H9 (cell line): Measurements from ENCODE around the gene ABCD3. TPM values are rescaled to one million over a fixed set of nuclear protein-coding genes. Genes with fewer than 3 reads are reported as not detected.

Source experiments
- DNase-seq: peaks from one replicate; pipeline ENCODE4 v3.0.0-alpha.2; 2017
- H2AFZ ChIP-seq: one replicate; pipeline ENCODE4 v1.6.1; 2013; ENCODE audit warnings: mild to moderate bottlenecking, low read length, control low read depth, moderate library complexity
- H2AK5ac ChIP-seq: 2 replicates; pipeline ENCODE4 v1.6.1; 2013; ENCODE audit warnings: low read length, control low read depth, mixed read lengths; ENCODE audit not compliant: insufficient read length
- H2BK120ac ChIP-seq: one replicate; pipeline ENCODE4 v1.6.1; 2013; ENCODE audit warnings: low read depth, mild to moderate bottlenecking, low read length, control low read depth, inconsistent platforms; ENCODE audit not compliant: poor library complexity, severe bottlenecking
- H2BK12ac ChIP-seq: 2 replicates; pipeline ENCODE4 v1.6.1; 2013; ENCODE audit warnings: low read length, control low read depth, mixed read lengths, low read depth; ENCODE audit not compliant: insufficient read length
- H2BK15ac ChIP-seq: 2 replicates; pipeline ENCODE4 v1.6.1; 2013; ENCODE audit warnings: low read depth, low read length, control low read depth
- H2BK20ac ChIP-seq: one replicate; pipeline ENCODE4 v1.6.1; 2013; ENCODE audit warnings: low read depth, mild to moderate bottlenecking, low read length, control low read depth, inconsistent platforms; ENCODE audit not compliant: poor library complexity, severe bottlenecking
- H2BK5ac ChIP-seq: 2 replicates; pipeline ENCODE4 v1.6.1; 2013; ENCODE audit warnings: low read length, control low read depth, mixed read lengths; ENCODE audit not compliant: insufficient read length
- H3K14ac ChIP-seq: 2 replicates; pipeline ENCODE4 v1.6.1; 2013; ENCODE audit warnings: low read length, control low read depth; ENCODE audit not compliant: insufficient read depth
- H3K18ac ChIP-seq: 2 replicates; pipeline ENCODE4 v1.6.1; 2013; ENCODE audit warnings: low read depth, mild to moderate bottlenecking, mixed read lengths, low read length, control low read depth; ENCODE audit not compliant: insufficient read length
- H3K23ac ChIP-seq: 2 replicates; pipeline ENCODE4 v1.6.1; 2013; ENCODE audit warnings: low read length, control low read depth, mixed read lengths, low read depth; ENCODE audit not compliant: insufficient read length
- H3K23me2 ChIP-seq: 2 replicates; pipeline ENCODE4 v1.6.1; 2013; ENCODE audit warnings: low read depth, mild to moderate bottlenecking, mixed read lengths, low read length, control low read depth; ENCODE audit not compliant: insufficient read length, poor library complexity, severe bottlenecking
- H3K27ac ChIP-seq: 2 replicates; pipeline ENCODE4 v1.5.1; 2013; ENCODE audit warnings: low read length, control low read depth, mixed read lengths, low read depth; ENCODE audit not compliant: insufficient read length
- H3K27me3 ChIP-seq: 2 replicates; pipeline ENCODE4 v1.6.1; 2013; ENCODE audit warnings: low read length, control low read depth, inconsistent platforms; ENCODE audit not compliant: insufficient read depth
- H3K4ac ChIP-seq: 2 replicates; pipeline ENCODE4 v1.6.1; 2013; ENCODE audit warnings: low read depth, mild to moderate bottlenecking, control low read depth, inconsistent platforms, low read length, moderate library complexity
- H3K4me1 ChIP-seq: 2 replicates; pipeline ENCODE4 v1.6.1; 2013; ENCODE audit warnings: low read length, control low read depth, inconsistent platforms; ENCODE audit not compliant: insufficient read depth
- H3K4me2 ChIP-seq: 2 replicates; pipeline ENCODE4 v1.6.1; 2013; ENCODE audit warnings: low read length, control low read depth, mixed read lengths; ENCODE audit not compliant: insufficient read length, insufficient read depth
- H3K56ac ChIP-seq: 2 replicates; pipeline ENCODE4 v1.6.1; 2013; ENCODE audit warnings: low read depth, mild to moderate bottlenecking, mixed read lengths, low read length, control low read depth; ENCODE audit not compliant: insufficient read length
- H3K79me1 ChIP-seq: 2 replicates; pipeline ENCODE4 v1.6.1; 2013; ENCODE audit warnings: low read depth, mild to moderate bottlenecking, moderate library complexity, low read length, control low read depth, inconsistent platforms; ENCODE audit not compliant: insufficient read depth, poor library complexity, severe bottlenecking
- H3K79me2 ChIP-seq: 2 replicates; pipeline ENCODE4 v1.6.1; 2013; ENCODE audit warnings: low read length, control low read depth, inconsistent platforms; ENCODE audit not compliant: insufficient read depth
- H3K9ac ChIP-seq: 2 replicates; pipeline ENCODE4 v1.6.1; 2013; ENCODE audit warnings: low read length, control low read depth, mixed read lengths; ENCODE audit not compliant: insufficient read length; ENCODE audit errors: extremely low read depth
- H3K9me3 ChIP-seq: one replicate; pipeline ENCODE4 v1.6.1; 2013; ENCODE audit warnings: low read depth, low read length, inconsistent platforms; ENCODE audit not compliant: control insufficient read depth
- H3T11ph ChIP-seq: one replicate; pipeline ENCODE4 v1.6.1; 2013; ENCODE audit warnings: mild to moderate bottlenecking, low read length, control low read depth, inconsistent platforms
- H4K20me1 ChIP-seq: one replicate; pipeline ENCODE4 v1.6.1; 2013; ENCODE audit not compliant: control insufficient read depth, insufficient read length, insufficient read depth
- H4K5ac ChIP-seq: 2 replicates; pipeline ENCODE4 v1.6.1; 2013; ENCODE audit warnings: low read depth, mild to moderate bottlenecking, mixed read lengths, low read length, control low read depth; ENCODE audit not compliant: insufficient read length
- H4K8ac ChIP-seq: replicated peaks from 2 replicates; pipeline ENCODE4 v1.6.1; 2013; ENCODE audit warnings: low read length, control low read depth, mixed read lengths, low read depth; ENCODE audit not compliant: insufficient read length
- H4K91ac ChIP-seq: 2 replicates; pipeline ENCODE4 v1.6.1; 2013; ENCODE audit warnings: low read depth, mild to moderate bottlenecking, moderate library complexity, mixed read lengths, low read length, control low read depth; ENCODE audit not compliant: insufficient read length
- H3K27ac Mint-ChIP-seq, 3 experiments: 2 replicates in 2 of 3; 3 replicates in 1 of 3; pipeline ENCODE4 v1.8.0; 2020 to 2021; ENCODE audit warnings: mixed read lengths in 3 of 3, mild to moderate bottlenecking in 1 of 3, moderate library complexity in 1 of 3
- H3K27me3 Mint-ChIP-seq: 2 replicates; pipeline ENCODE4 v1.8.0; 2021; ENCODE audit warnings: low read depth, mild to moderate bottlenecking, moderate library complexity, mixed read lengths
- H3K36me3 Mint-ChIP-seq, 3 experiments: 2 replicates in 2 of 3; 3 replicates in 1 of 3; pipeline ENCODE4 v1.8.0; 2020 to 2021; ENCODE audit warnings: low read depth in 3 of 3, mixed read lengths in 3 of 3; ENCODE audit not compliant: insufficient read depth in 1 of 3
- H3K4me1 Mint-ChIP-seq, 2 experiments: 2 replicates each; pipeline ENCODE4 v1.8.0; 2020; ENCODE audit warnings: mixed read lengths in 2 of 2
- H3K4me3 Mint-ChIP-seq, 2 experiments: 2 replicates in 1 of 2; 3 replicates in 1 of 2; pipeline ENCODE4 v1.8.0; 2020 to 2021; ENCODE audit warnings: mild to moderate bottlenecking in 2 of 2, mixed read lengths in 2 of 2, moderate library complexity in 1 of 2
- H3K9me3 Mint-ChIP-seq, 2 experiments: 2 replicates in 1 of 2; 3 replicates in 1 of 2; pipeline ENCODE4 v1.8.0; 2020; ENCODE audit warnings: mild to moderate bottlenecking in 2 of 2, mixed read lengths in 2 of 2, moderate library complexity in 1 of 2
- CTCF ChIP-seq: fragments of 200-600 bp; sonication (generic); conservative IDR thresholded peaks from 3 replicates; pipeline ENCODE4 v1.8.0; 2021; ENCODE audit warnings: antibody characterized with exemption, mild to moderate bottlenecking
- WGBS: extraction: QIAGEN DNeasy Blood & Tissue Kit; methylation state at CpG from one replicate; pipeline ENCODE4 v1.1.7; 2013; ENCODE audit warnings: missing lambda C conversion rate, low lambda C conversion rate, mixed read lengths; ENCODE audit not compliant: insufficient read length; ENCODE audit errors: extremely low coverage; 5-methylcytosine and 5-hydroxymethylcytosine counted together
- total RNA-seq: library from RNA; stranded (reverse); gene quantifications from 2 replicates; pipeline ENCODE4 v1.2.1, GENCODE V29; 2021

Gene ABCD3
- total RNA-seq, 1 experiment from 2014 or later, result 32.0 TPM

- Mint-ChIP-seq H3K27ac (no peak overlapping the region), H3K4me3 (no peak overlapping the region), H3K9me3 (no peaks in the 10 kb centered on the region), H3K4me1 (peaks cover 16% of the 10 kb centered on the region in 2 experiments), H3K27me3 (no peaks in the 10 kb centered on the region; the same call in none of the 2 replicates), H3K36me3 (no peaks in the 10 kb centered on the region)
- Histone ChIP-seq H3K79me2 (no peaks in the 10 kb centered on the region), H3K9me3 (no peaks in the 10 kb centered on the region), H4K8ac (no peak overlapping the region), H3K27ac (no peak overlapping the region), H4K20me1 (no peaks in the 10 kb centered on the region), H3K23ac (no peak overlapping the region), H3K9ac (no peak overlapping the region), H3K4ac (no peak overlapping the region), H4K5ac (no peak overlapping the region), H3K18ac (no peak overlapping the region), H3K79me1 (no peaks in the 10 kb centered on the region), H3K14ac (no peak overlapping the region), H3K23me2 (no peaks in the 10 kb centered on the region), H3K4me2 (no peak overlapping the region), H2BK5ac (no peak overlapping the region), H3T11ph (no peak overlapping the region), H2AK5ac (no peak overlapping the region), H3K56ac (no peak overlapping the region), H2BK20ac (no peak overlapping the region), H4K91ac (no peak overlapping the region), H3K4me1 (no peaks in the 10 kb centered on the region), H2BK12ac (no peak overlapping the region), H2BK120ac (no peak overlapping the region), H2AFZ (no peak overlapping the region), H2BK15ac (no peak overlapping the region), H3K27me3 (no peaks in the 10 kb centered on the region)
- no peak for TF ChIP-seq CTCF
- no peak for DNase-seq
- no CpG with 5 or more reads among the region's 4 CpGs for WGBS
Observed at GRCh38 chr1:94406446-94406845, 11.7 kb upstream of the ABCD3 start.
